ENCODE data around the gene ST6GALNAC5.

DNA sequence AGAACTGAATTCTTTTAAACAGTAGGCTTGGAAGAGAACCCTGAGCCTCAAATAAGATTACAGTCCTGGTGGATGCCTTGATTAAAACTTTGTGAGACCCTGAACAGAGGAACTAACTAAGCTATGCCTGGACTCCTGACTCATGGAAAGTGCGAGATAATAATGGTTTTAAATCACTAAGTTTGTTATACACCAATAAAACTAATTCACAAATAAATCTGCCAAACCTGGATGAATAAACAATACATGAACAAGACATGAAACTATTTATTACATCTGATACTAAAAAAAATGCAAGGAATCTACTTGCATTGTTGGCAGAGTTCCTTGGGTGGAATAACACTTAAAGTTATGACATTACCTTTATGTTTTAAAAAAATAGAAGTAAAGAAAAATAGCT lies 233.6 kb downstream of the ST6GALNAC5 start:
- no peak for TF ChIP-seq POLR2AphosphoS5 (IDR thresholded peaks at IDR 0.05; ENCODE audit: low read depth, low read length)
- TF ChIP-seq SIN3A (IDR thresholded peaks at IDR 0.05; ENCODE audit: borderline replicate concordance, insufficient read depth, low read length) = no peak
- no peak for TF ChIP-seq TAF1 (IDR thresholded peaks at IDR 0.05; ENCODE audit: borderline replicate concordance, insufficient read depth, low read length)
- TF ChIP-seq, protein P1, sequence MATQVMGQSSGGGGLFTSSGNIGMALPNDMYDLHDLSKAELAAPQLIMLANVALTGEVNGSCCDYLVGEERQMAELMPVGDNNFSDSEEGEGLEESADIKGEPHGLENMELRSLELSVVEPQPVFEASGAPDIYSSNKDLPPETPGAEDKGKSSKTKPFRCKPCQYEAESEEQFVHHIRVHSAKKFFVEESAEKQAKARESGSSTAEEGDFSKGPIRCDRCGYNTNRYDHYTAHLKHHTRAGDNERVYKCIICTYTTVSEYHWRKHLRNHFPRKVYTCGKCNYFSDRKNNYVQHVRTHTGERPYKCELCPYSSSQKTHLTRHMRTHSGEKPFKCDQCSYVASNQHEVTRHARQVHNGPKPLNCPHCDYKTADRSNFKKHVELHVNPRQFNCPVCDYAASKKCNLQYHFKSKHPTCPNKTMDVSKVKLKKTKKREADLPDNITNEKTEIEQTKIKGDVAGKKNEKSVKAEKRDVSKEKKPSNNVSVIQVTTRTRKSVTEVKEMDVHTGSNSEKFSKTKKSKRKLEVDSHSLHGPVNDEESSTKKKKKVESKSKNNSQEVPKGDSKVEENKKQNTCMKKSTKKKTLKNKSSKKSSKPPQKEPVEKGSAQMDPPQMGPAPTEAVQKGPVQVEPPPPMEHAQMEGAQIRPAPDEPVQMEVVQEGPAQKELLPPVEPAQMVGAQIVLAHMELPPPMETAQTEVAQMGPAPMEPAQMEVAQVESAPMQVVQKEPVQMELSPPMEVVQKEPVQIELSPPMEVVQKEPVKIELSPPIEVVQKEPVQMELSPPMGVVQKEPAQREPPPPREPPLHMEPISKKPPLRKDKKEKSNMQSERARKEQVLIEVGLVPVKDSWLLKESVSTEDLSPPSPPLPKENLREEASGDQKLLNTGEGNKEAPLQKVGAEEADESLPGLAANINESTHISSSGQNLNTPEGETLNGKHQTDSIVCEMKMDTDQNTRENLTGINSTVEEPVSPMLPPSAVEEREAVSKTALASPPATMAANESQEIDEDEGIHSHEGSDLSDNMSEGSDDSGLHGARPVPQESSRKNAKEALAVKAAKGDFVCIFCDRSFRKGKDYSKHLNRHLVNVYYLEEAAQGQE (IDR thresholded peaks at IDR 0.05; ENCODE audit: insufficient read depth in 1 of 2, low read depth in 2 of 2, low read length in 2 of 2) = no peak
- no peak for TF ChIP-seq FOXP2 (optimal IDR thresholded peaks at IDR 0.05; ENCODE audit: borderline replicate concordance, extremely low read depth, extremely low read length, insufficient read depth)
